Measurements from ENCODE around the gene CD164. TPM values are rescaled to one million over a fixed set of nuclear protein-coding genes. Genes with fewer than 3 reads are reported as not detected.

Gene CD164
- total RNA-seq, 1 experiment from 2014 or later, result 163 TPM

Other genes with a start within 250 kb of the CD164 start
- gene PPIL6, start 58.2 kb upstream of the CD164 start, total RNA-seq (2014; rRNA removed; shearing (Covaris generic)), result 3.8 and 4.5 TPM in 2 replicates
- 10.1 and 13.5 TPM in 2 replicates for gene SMPD2, start 58.3 kb upstream of the CD164 start, total RNA-seq (2014; rRNA removed; shearing (Covaris generic))
- 22.6 and 24.2 TPM in 2 replicates for gene MICAL1, start 73.3 kb upstream of the CD164 start, total RNA-seq (2014; rRNA removed; shearing (Covaris generic))
- 7.1 and 8.9 TPM in 2 replicates for gene ZBTB24, start 100.8 kb upstream of the CD164 start, total RNA-seq (2014; rRNA removed; shearing (Covaris generic))